ENCODE measurements around the gene SLC39A1. TPM values are rescaled to one million over a fixed set of nuclear protein-coding genes. Genes with fewer than 3 reads are reported as not detected.

Gene SLC39A1
- total RNA-seq, 2 experiments from 2014 or later: 33.5 to 36.4 TPM

DNA sequence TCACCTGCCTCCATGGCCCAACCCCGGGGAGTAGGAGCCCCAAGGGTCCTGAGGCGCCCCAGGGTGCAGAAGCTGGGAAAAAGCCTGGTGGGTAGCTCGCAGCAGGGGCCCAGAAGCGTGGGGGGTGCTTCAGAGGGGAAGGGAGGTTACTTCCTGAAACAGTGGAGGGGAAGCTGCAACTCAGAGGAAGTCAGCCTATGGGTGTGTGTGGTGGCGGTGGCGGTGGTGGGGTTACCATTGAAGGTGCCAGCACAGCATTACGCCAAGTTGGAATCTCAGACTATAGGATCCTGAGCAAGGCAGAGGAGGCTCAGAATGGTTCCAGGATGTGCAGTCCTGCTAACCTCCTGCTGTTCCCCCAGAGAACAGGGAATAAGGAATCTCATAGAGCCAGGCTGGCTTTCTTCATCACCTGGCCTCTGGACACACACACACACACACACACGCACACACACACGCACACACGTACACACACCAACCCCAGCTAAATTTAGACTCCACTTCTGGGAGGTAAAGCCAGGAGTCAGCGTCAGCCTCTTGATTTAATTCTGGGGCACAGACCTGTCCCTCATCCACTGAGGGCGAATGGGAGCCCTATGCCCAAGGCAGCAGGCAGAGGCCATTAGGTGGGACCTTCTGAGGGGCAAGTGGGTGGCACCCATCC is 18.1 kb downstream of the SLC39A1 start:
- Mint-ChIP-seq H3K4me1 (peaks cover 33% of the 10 kb centered on the region), H3K4me3 (peak overlapping the region; percentile 95), H3K9me3 (no peaks in the 10 kb centered on the region), H3K27ac (peak overlapping the region; percentile 97), H3K27me3 (no peaks in the 10 kb centered on the region), H3K36me3 (ENCODE audit: low read depth) (peaks cover 48% of the 10 kb centered on the region)
- ChIA-PET POLR2A (interaction anchor here (0.7 to 1.6 kb wide), 5 partner anchors 17 to 45 kb away, joined by 3 to 6 read pairs (median 4); partner anchors contain the start of genes GATAD2B, RPS27 and SLC39A1), CTCF (interaction anchor here (0.6 to 3.9 kb wide), 17 partner anchors 8 to 217 kb away, joined by 3 to 38 read pairs (median 9); partner anchors contain the start of genes CREB3L4, CRTC2, GATAD2B and JTB)
- peak; percentile 89 for DNase-seq

GRCh38 chr1:153944827-153945117 is 18.6 kb downstream of the SLC39A1 start:
- Mint-ChIP-seq H3K9me3 (no peaks in the 10 kb centered on the region), H3K4me3 (peak overlapping the region; percentile 95), H3K27ac (peak overlapping the region; percentile 97), H3K4me1 (peaks cover 33% of the 10 kb centered on the region), H3K27me3 (no peaks in the 10 kb centered on the region), H3K36me3 (ENCODE audit: low read depth) (peaks cover 48% of the 10 kb centered on the region)
- no peak for DNase-seq
- CTCF ChIA-PET: interaction anchor here (0.6 to 3.9 kb wide), 11 partner anchors 10 to 217 kb away, joined by 3 to 38 read pairs (median 9); partner anchors contain the start of genes CREB3L4, CRTC2, GATAD2B and JTB
- POLR2A ChIA-PET: interaction anchor here (0.7 to 1.6 kb wide), 3 partner anchors 22 to 46 kb away, joined by 3 to 4 read pairs (median 3); partner anchors contain the start of genes GATAD2B and RPS27

DNA sequence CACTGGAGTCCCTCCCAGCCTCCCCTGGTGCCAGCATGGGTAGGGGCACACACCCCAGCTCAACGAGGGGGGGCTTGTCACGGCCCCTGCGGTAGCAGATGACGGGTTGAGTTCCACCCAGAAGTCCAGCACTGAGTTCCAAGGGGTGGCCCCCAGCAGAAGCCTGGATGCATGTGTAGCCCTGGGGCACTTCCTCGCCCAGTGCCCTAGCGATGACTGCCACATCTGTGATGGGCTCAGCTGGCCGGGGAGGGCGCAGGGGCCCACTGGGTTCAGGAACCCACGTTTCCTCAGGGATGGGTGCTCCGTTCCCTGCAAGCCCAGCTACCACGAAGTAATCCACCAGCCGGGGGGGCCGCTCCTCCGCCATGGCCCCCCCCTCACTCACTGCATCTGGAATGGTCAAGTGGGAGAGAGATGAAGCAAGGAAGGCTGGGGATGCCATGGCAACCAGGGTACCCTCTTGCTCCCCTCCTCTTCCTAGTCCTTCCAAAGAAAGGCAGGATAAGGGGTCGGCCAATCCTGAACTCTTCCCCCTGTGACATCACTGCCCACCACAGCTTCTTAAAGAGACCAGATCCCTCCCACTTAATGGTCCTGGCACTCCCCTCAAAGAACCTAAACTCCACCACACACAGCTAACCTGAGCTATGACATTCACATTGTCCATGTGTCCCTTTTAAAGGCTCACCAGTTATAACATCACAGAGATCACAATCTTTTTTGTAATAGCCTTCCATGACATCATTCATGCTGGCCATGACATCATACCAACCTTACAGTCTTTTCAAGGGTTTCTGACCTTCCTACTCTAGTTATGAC is 19.1 kb downstream of the SLC39A1 start:
- peak; percentile 24 for DNase-seq
- ChIA-PET POLR2A (interaction anchor here (0.6 to 1.6 kb wide), 3 partner anchors 13 to 46 kb away, joined by 3 to 4 read pairs (median 3); partner anchors contain the start of gene RPS27), CTCF (interaction anchor here (0.6 to 3.9 kb wide), 11 partner anchors 10 to 218 kb away, joined by 3 to 38 read pairs (median 9); partner anchors contain the start of genes CREB3L4, CRTC2, GATAD2B and JTB)
- Mint-ChIP-seq H3K36me3 (ENCODE audit: low read depth) (peaks cover 53% of the 10 kb centered on the region), H3K9me3 (no peaks in the 10 kb centered on the region), H3K4me1 (peaks cover 33% of the 10 kb centered on the region), H3K4me3 (peak overlapping the region; percentile 95), H3K27ac (peak overlapping the region; percentile 97), H3K27me3 (no peaks in the 10 kb centered on the region)

DNA sequence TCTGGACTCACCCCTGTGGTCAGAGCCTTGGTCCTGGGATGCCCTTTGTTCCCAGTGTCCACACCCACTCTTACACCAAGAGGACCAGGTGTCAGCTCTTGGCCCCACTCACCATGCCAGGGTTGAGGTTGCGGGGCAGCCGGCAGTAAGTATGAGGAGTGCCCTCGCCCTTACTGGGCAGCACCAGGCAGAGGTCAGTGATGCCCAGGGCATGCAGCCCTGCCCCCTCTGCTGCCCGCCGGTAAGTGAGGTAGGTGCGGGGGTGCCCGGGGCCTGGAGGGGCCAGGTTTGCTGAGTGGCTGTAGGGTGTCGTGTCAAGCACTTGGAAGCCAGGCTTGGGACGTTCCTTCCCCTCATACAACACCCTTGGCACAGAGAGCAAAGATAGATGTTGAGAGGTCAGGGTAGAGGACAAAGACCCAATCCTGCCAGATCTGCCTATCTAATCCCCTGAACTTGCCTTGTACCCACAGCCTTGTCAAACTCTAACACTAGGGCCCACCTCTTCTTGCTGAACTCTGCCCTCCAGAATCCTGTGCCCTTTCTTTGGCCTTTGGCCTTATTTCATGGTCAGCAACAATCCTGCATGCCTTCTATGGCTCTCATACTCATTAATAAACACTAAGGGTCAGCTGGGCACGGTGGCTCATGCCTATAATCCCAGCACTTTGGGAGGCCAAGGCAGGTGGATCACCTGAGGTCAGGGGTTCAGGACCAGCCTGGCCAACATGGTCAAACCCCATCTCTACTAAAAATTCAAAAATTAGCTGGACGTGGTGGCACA is 20.4 kb downstream of the SLC39A1 start:
- DNase-seq: no peak
- POLR2A ChIA-PET: interaction anchor here (0.6 kb wide), 1 partner anchor 22 kb away, joined by 4 read pairs; no protein-coding TSS in a partner anchor
- CTCF ChIA-PET: interaction anchor here (0.6 to 2.2 kb wide), 3 partner anchors 12 to 20 kb away, joined by 3 to 10 read pairs (median 5); partner anchors contain the start of gene GATAD2B

DNA sequence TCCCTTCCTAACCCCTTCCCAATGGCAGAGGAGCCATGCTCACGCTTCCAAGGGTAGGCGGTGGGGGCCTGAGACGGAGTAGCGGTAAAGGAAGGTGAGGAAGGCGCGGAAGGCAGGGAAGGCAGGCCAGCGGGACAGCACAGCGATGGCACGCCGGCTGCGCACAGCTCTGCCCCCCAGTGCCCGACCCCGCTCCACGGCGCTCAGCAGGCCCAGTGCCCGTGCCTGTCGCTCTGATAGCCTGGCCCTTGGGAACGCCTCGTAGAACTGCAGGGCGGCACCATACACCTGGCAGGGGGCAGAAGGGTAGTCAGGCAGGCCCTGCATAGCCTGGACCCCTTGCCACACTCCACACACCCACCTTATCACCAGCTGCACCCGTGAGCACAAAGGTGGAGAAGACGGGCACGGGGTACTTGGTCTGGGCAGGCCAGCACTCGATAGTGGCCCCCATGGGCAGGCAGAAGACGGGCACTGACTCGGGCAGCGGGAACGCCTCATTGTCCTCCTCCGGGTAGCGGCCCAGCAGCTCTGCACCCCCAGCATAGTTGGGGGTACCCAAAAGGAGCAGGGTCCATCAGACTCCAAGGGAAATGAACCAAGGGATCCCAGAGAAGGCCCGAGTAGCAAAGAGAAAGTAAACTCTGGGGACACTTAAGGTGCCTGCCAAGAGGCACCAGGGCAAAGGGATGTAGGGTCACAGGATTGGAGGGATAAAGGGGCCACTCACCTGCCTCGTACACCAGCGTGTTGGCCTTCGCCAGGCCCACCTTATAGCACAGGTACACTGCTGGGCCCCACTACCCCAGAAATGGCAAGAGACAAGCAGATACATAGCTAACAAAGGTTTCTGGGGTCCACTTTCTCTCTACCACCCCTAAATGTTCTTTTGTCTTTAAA is 21.3 kb downstream of the SLC39A1 start:
- Mint-ChIP-seq H3K9me3 (no peaks in the 10 kb centered on the region), H3K27ac (no peak overlapping the region), H3K4me1 (peaks cover 30% of the 10 kb centered on the region), H3K36me3 (ENCODE audit: low read depth) (peaks cover 54% of the 10 kb centered on the region), H3K4me3 (no peak overlapping the region), H3K27me3 (no peaks in the 10 kb centered on the region)
- ChIA-PET POLR2A (no interaction called here), CTCF (interaction anchor here (0.6 to 1.2 kb wide), 3 partner anchors 11 to 133 kb away, joined by 3 to 7 read pairs (median 5); no protein-coding TSS in a partner anchor)
- DNase-seq: no peak

More for the DNA sequence above, 20.4 kb downstream of the SLC39A1 start:
- no peaks in the 10 kb centered on the region for H3K27me3 Mint-ChIP-seq
- H3K4me3 Mint-ChIP-seq: no peak overlapping the region
- H3K9me3 Mint-ChIP-seq: no peaks in the 10 kb centered on the region
- peaks cover 31% of the 10 kb centered on the region for H3K4me1 Mint-ChIP-seq
- peaks cover 49% of the 10 kb centered on the region for H3K36me3 Mint-ChIP-seq (ENCODE audit: low read depth)
- H3K27ac Mint-ChIP-seq: no peak overlapping the region

DNA sequence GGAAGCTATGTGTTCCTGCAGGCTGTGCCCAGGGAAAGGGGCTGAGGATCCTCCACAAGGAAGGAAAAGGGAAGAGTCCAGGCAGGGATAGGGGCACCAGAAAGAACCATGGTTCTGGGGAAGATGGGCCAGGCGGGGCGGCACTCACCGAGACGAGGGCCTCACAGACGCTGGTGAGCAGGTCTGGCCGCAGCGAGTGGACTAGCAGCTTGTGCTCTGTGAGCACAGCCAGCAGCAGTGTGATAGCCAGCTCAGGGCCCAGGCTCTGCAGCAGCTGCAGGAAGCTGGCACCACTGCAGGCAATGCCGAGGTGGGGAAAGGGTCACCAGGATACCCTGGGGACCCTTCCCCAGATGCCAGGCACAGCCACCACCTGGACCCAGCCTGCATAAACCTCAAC is 22.6 kb downstream of the SLC39A1 start:
- DNase-seq: no peak
- H3K4me3 Mint-ChIP-seq: no peak overlapping the region
- H3K27me3 Mint-ChIP-seq: no peaks in the 10 kb centered on the region
- ChIA-PET POLR2A (no interaction called here), CTCF (interaction anchor here (0.5 to 2.0 kb wide), 4 partner anchors 15 to 27 kb away, joined by 3 to 6 read pairs (median 4); partner anchors contain the start of gene CREB3L4)
- H3K9me3 Mint-ChIP-seq: no peaks in the 10 kb centered on the region
- peaks cover 28% of the 10 kb centered on the region for H3K4me1 Mint-ChIP-seq
- peaks cover 66% of the 10 kb centered on the region for H3K36me3 Mint-ChIP-seq (ENCODE audit: low read depth)
- no peak overlapping the region for H3K27ac Mint-ChIP-seq

DNA sequence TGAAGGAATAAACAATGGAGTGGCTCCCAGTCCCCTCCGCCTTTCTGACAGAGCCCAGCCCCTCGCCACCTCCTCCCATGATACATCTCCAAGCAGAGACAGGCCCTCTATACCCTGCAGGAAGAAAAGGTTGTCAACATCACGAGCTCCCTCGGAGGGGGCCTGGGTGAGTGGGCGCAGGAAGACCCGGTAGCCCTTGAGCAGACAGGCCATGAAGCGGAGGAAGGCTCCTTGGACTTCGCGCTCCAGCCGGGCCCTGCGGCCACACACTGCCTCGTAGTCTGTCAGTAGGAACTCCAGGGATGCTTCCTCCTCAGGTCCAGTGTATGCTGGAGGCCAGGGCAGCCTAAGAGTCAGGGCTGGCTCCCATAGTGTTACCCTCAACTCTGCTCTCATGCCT is 23.9 kb downstream of the SLC39A1 start:
- ChIA-PET POLR2A (no interaction called here), CTCF (interaction anchor here (0.9 to 2.0 kb wide), 2 partner anchors 18 to 27 kb away, joined by 3 to 6 read pairs; no protein-coding TSS in a partner anchor)
- Mint-ChIP-seq H3K36me3 (ENCODE audit: low read depth) (peaks cover 64% of the 10 kb centered on the region), H3K4me3 (no peak overlapping the region), H3K27me3 (no peaks in the 10 kb centered on the region), H3K27ac (no peak overlapping the region), H3K4me1 (peaks cover 24% of the 10 kb centered on the region), H3K9me3 (no peaks in the 10 kb centered on the region)
- no peak for DNase-seq

GRCh38 chr1:153938996-153939395 is 24.3 kb downstream of the SLC39A1 start:
- H3K4me1 Mint-ChIP-seq: peaks cover 20% of the 10 kb centered on the region
- no peak for DNase-seq

DNA sequence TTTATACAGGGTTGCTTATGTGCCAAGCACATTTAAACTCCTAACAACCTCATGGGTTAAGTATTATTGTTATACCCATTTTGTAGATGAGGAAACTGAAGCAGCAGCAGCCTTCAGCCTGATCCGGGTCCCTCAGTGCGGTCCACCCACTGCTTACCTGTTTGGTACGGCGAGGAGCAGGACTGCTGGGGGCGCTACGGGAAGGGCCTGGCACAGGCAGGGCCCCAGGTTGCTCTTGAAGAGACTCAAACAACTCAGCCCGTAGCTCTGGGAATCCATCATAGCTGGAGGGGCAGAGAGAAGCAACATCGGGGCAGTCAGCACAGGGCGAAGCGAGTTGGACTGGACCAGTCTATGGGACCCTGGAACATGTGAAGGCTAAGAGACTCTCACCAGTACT is 26.0 kb downstream of the SLC39A1 start:
- Mint-ChIP-seq H3K27me3 (no peaks in the 10 kb centered on the region), H3K27ac (no peak overlapping the region), H3K9me3 (no peaks in the 10 kb centered on the region), H3K4me3 (no peak overlapping the region), H3K4me1 (peaks cover 7% of the 10 kb centered on the region), H3K36me3 (ENCODE audit: low read depth) (peaks cover 57% of the 10 kb centered on the region)
- no peak for DNase-seq
- POLR2A ChIA-PET: no interaction called here
- CTCF ChIA-PET: interaction anchor here (0.8 to 0.9 kb wide), 2 partner anchors 9 kb away, joined by 3 to 5 read pairs; partner anchors contain the start of gene DENND4B

More at GRCh38 chr1:153938996-153939395, 24.3 kb downstream of the SLC39A1 start:
- H3K27ac Mint-ChIP-seq: no peak overlapping the region
- ChIA-PET POLR2A (no interaction called here), CTCF (interaction anchor here (2.0 kb wide), 1 partner anchor 18 kb away, joined by 6 read pairs; no protein-coding TSS in a partner anchor)
- no peaks in the 10 kb centered on the region for H3K27me3 Mint-ChIP-seq
- peaks cover 64% of the 10 kb centered on the region for H3K36me3 Mint-ChIP-seq (ENCODE audit: low read depth)
- no peak overlapping the region for H3K4me3 Mint-ChIP-seq
- H3K9me3 Mint-ChIP-seq: no peaks in the 10 kb centered on the region

DNA sequence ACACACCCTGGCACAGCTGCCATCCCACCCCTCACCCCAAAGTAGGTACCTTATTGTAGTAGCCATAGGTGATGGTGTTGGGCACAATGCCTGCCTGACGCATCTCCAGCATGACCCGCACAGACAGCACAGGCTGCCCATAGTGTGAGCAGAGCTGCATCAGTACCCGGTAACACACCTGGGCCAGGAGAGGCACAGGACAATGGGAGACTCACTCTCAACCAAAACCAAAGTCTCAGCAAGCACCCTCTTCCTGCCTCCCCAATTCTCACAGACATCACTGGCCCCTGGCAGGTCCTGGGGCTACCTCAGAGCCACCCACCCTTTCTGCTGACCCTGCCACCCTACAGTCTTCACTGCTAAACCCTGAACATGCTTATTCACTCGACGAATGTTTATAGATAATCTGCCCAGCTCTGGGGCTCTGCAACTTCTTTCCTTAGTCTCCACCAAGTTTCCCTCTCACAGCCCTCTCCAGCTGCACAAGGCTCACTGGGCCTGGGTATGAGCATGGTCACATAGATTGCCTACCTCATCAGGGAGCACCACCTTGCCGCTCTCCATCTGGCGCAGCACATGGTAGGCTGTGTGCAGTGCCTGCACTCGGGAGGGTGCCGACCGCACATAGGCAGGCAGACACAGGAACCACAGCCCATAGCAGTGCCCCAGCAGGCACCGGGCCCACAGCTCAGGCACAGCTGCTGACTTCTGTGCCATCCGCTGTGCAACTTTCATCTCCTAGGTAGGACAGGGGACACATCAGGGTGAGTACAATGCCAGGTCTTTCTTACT is 27.1 kb downstream of the SLC39A1 start:
- Mint-ChIP-seq H3K4me3 (no peak overlapping the region), H3K9me3 (no peaks in the 10 kb centered on the region), H3K27me3 (no peaks in the 10 kb centered on the region), H3K27ac (no peak overlapping the region), H3K4me1 (peaks cover 7% of the 10 kb centered on the region), H3K36me3 (ENCODE audit: low read depth) (peaks cover 56% of the 10 kb centered on the region)
- ChIA-PET POLR2A (no interaction called here), CTCF (interaction anchor here (1.0 kb wide), 1 partner anchor 11 kb away, joined by 5 read pairs; the partner anchor contains the start of gene DENND4B)
- DNase-seq: no peak

DNA sequence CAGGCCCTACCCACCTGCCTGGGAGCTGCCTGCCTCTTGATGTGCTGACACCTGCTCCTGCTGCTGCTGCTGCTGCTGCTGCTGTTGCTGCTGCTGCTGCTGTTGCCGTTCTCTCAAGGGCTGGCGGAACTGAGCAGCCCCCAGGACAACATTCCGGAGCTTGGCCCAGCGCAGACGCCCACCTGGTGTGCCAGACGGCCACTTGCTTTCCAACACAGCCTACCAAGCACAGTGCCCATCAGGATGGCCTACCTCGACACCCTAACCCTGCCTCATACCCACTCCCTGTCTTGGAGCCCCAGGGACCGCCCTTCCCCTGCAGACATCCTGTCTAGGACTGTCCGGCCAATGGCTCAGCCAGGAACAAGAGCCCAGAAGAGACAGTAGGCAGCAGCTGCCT is 28.6 kb downstream of the SLC39A1 start:
- no peaks in the 10 kb centered on the region for H3K27me3 Mint-ChIP-seq
- H3K4me3 Mint-ChIP-seq: no peak overlapping the region
- H3K27ac Mint-ChIP-seq: no peak overlapping the region
- no peaks in the 10 kb centered on the region for H3K9me3 Mint-ChIP-seq
- peaks cover 48% of the 10 kb centered on the region for H3K36me3 Mint-ChIP-seq (ENCODE audit: low read depth)
- POLR2A ChIA-PET: no interaction called here
- DNase-seq: no peak
- H3K4me1 Mint-ChIP-seq: peaks cover 3% of the 10 kb centered on the region
- CTCF ChIA-PET: interaction anchor here (0.5 to 1.9 kb wide), 2 partner anchors 10 to 38 kb away, joined by 4 read pairs; no protein-coding TSS in a partner anchor
